Activated T-cell treated with anti-CD3 and anti-CD28 coated beads, Interleukin-2, amount 50 U/mL, for 24 hours (primary cell): ENCODE measurements around the gene IYD.

Experiments
- DNase-seq: peaks from one replicate; pipeline ENCODE4 v3.0.0-alpha.2; 2020
- H3K27ac Mint-ChIP-seq: 2 replicates; pipeline ENCODE4 v1.8.0; 2020; ENCODE audit warnings: mild to moderate bottlenecking, mixed read lengths
- H3K27me3 Mint-ChIP-seq: 2 replicates; pipeline ENCODE4 v1.8.0; 2020; ENCODE audit warnings: mixed read lengths
- H3K36me3 Mint-ChIP-seq: 2 replicates; pipeline ENCODE4 v1.8.0; 2020; ENCODE audit warnings: low read depth, mixed read lengths
- H3K4me1 Mint-ChIP-seq: 2 replicates; pipeline ENCODE4 v1.8.0; 2020; ENCODE audit warnings: low read depth, mixed read lengths
- H3K4me3 Mint-ChIP-seq: 2 replicates; pipeline ENCODE4 v1.8.0; 2020; ENCODE audit warnings: mild to moderate bottlenecking, moderate library complexity, mixed read lengths
- H3K9me3 Mint-ChIP-seq: 2 replicates; pipeline ENCODE4 v1.8.0; 2020; ENCODE audit warnings: mixed read lengths

Gene IYD

DNA sequence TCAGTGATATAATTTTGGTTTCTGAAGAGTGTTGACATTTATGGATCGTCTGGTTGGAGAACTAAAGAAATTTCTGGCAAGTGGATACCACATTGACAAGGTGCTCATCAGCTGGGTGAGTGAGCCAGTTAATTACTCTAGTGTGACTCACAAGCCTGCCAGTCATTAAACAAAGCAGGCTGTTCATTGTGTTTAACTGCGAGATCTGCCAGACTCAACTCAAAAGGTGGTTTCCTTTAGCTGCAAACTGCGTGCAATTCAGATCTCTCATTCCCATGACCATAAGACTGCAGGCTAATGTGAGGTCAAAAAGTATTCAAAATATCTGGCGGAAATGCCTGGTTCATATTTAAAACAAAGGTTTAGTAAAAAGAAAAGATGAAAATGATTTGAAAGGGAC lies 32.5 kb upstream of the IYD start:
- Mint-ChIP-seq H3K4me3 (no peak overlapping the region), H3K27ac (no peak overlapping the region), H3K9me3 (no peaks in the 10 kb centered on the region), H3K36me3 (no peaks in the 10 kb centered on the region), H3K27me3 (peaks cover 18% of the 10 kb centered on the region), H3K4me1 (no peaks in the 10 kb centered on the region)
- DNase-seq: no peak

DNA sequence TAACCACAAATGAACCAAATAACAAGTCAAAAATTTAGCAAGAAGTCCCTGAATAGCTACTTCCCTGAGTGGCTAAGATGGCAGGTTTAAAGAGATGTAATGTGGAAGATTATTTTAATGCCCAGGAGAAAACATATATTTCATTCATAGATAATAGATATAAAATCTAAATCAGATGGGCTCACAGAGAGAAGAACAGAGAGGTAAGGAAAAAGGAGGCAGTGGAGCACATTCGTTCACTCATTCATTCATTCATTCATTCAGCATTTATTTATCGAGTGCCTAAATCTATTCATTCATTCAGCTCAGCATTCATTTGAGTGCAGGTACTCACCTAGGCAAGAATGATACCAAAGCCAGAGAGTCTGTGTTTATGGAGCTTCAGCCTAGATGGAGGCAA lies 32.1 kb upstream of the IYD start:
- no peaks in the 10 kb centered on the region for H3K4me1 Mint-ChIP-seq
- DNase-seq: no peak
- no peak overlapping the region for H3K27ac Mint-ChIP-seq
- no peaks in the 10 kb centered on the region for H3K9me3 Mint-ChIP-seq
- H3K36me3 Mint-ChIP-seq: no peaks in the 10 kb centered on the region
- H3K4me3 Mint-ChIP-seq: no peak overlapping the region
- peaks cover 18% of the 10 kb centered on the region for H3K27me3 Mint-ChIP-seq

DNA sequence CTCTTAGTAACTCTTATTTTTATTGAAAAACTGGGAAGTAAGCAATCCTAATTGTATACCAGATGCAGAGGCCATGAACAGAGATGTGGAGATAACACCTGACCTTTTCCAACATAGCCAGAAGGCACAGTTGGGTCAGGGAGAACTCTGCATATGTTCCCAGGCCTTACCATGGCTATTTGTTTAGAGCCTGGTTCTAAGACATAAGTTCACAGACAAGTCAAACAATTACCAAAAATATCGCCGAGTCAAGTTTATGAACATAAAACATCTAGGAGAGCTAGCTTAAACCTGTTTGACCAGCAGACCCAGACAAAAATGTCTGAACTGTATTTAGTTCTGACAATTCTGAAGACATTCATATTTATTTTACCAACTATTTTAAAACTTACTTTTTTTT lies 26.7 kb upstream of the IYD start:
- Mint-ChIP-seq H3K36me3 (no peaks in the 10 kb centered on the region), H3K27me3 (peaks cover 10% of the 10 kb centered on the region), H3K4me3 (no peak overlapping the region), H3K27ac (no peak overlapping the region), H3K9me3 (no peaks in the 10 kb centered on the region), H3K4me1 (no peaks in the 10 kb centered on the region)
- no peak for DNase-seq

DNA sequence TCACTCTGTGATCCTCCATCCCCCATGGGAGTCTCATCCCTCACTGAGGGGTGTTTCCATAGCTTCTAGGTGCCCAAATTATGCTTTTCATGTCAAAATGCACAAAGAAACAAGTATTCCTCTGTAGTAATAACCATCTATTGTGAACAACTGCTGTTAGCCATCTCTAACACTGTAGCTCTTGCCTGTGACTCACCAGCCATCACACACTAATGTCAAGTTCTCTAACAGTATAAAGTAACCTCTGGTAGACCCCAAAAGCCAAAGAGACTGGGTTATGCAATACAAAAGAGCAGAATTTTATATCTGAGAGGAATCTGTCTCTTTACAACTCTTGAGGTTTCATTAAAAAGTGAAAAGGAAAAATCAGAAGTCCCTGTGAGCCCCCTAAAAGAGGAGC lies 25.4 kb upstream of the IYD start:
- no peaks in the 10 kb centered on the region for H3K9me3 Mint-ChIP-seq
- H3K27ac Mint-ChIP-seq: no peak overlapping the region
- H3K27me3 Mint-ChIP-seq: peaks cover 13% of the 10 kb centered on the region
- no peaks in the 10 kb centered on the region for H3K36me3 Mint-ChIP-seq
- no peaks in the 10 kb centered on the region for H3K4me1 Mint-ChIP-seq
- DNase-seq: no peak
- H3K4me3 Mint-ChIP-seq: no peak overlapping the region

DNA sequence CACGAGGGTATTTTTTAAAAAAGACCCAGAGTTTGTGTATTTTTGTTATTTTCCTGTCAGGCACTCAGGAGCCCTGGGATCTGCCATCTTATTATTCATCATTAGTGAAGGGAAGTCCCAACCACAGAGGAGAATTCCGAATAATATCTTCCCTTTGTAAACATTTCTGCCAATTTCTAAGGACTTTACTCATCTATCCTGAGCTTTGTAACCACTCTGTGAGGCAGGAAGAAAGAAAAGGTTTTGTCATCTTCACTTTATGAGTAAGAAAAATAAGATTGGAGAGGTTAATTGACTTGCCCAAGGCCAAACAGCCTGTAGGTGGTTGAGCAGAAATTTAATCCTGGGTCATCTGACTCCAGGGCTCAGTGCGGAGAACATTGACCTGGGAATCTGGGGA lies 23.0 kb upstream of the IYD start:
- Mint-ChIP-seq H3K4me1 (no peaks in the 10 kb centered on the region), H3K27ac (no peak overlapping the region), H3K9me3 (no peaks in the 10 kb centered on the region), H3K36me3 (no peaks in the 10 kb centered on the region), H3K27me3 (peaks cover 12% of the 10 kb centered on the region), H3K4me3 (no peak overlapping the region)
- DNase-seq: no peak

DNA sequence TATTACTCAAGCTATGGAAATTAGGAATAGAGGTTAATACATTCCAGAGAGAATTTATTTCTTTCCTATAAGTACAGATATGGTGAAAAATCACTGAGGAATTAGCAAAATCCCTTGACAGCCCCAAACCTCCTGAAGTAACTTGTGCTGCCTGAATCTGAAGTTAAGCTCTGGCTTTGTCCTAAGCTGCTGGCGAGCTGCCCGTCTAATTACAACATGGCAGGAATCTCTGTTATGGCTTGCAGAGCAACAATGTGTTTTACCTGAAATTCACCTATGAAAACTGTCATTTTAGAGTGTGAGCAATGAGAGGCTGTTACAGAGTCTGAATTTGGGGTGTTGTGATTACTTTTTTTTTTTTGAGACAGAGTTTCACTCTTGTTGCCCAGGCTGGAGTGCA lies 22.5 kb upstream of the IYD start:
- H3K36me3 Mint-ChIP-seq: no peaks in the 10 kb centered on the region
- DNase-seq: no peak
- no peaks in the 10 kb centered on the region for H3K9me3 Mint-ChIP-seq
- H3K27me3 Mint-ChIP-seq: peaks cover 11% of the 10 kb centered on the region
- no peaks in the 10 kb centered on the region for H3K4me1 Mint-ChIP-seq
- no peak overlapping the region for H3K4me3 Mint-ChIP-seq
- no peak overlapping the region for H3K27ac Mint-ChIP-seq

DNA sequence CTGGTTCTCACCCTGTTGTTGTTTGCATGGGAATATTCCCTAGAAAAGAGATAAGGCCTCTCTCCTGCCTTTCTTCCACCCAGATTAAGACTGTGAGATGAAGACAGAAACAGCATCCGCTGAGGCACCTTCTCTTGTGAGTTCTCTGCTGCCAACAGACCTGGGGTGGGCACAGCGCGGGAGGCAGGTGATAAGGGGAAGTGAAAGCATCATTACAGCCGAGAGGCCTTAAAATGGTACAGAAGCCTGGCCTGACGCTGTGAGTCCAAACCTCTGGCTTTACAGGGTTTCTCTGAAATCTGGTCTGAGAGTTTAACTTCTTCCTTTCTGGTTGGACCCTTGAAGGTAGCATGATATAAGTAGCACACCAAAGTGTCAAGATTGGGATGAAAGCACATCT lies 21.0 kb upstream of the IYD start:
- Mint-ChIP-seq H3K4me1 (no peaks in the 10 kb centered on the region), H3K36me3 (no peaks in the 10 kb centered on the region), H3K9me3 (no peaks in the 10 kb centered on the region), H3K4me3 (no peak overlapping the region), H3K27me3 (peaks cover 11% of the 10 kb centered on the region), H3K27ac (no peak overlapping the region)
- DNase-seq: no peak

DNA sequence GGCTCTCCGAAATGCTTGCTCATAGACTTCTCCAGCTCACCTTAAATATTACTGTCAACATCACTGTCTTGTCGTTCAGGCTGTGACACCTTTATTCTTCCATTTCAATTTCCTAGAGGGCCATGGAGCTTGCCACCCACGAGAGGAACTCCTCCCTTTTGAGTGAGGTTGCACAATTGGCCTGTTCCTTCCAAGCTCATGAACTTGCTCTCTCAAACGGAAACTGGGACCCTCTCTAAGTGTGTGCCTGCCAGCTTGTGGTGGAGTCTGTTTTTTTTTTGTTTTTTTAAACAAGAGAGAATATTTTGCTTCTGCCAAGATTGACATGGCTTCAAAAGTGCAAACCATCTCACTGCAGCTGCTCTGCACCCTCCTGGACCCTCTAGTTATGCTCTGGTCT lies 19.3 kb upstream of the IYD start:
- H3K36me3 Mint-ChIP-seq: no peaks in the 10 kb centered on the region
- no peak for DNase-seq
- H3K27me3 Mint-ChIP-seq: peaks cover 11% of the 10 kb centered on the region
- no peaks in the 10 kb centered on the region for H3K4me1 Mint-ChIP-seq
- H3K27ac Mint-ChIP-seq: no peak overlapping the region
- H3K9me3 Mint-ChIP-seq: no peaks in the 10 kb centered on the region
- H3K4me3 Mint-ChIP-seq: no peak overlapping the region

DNA sequence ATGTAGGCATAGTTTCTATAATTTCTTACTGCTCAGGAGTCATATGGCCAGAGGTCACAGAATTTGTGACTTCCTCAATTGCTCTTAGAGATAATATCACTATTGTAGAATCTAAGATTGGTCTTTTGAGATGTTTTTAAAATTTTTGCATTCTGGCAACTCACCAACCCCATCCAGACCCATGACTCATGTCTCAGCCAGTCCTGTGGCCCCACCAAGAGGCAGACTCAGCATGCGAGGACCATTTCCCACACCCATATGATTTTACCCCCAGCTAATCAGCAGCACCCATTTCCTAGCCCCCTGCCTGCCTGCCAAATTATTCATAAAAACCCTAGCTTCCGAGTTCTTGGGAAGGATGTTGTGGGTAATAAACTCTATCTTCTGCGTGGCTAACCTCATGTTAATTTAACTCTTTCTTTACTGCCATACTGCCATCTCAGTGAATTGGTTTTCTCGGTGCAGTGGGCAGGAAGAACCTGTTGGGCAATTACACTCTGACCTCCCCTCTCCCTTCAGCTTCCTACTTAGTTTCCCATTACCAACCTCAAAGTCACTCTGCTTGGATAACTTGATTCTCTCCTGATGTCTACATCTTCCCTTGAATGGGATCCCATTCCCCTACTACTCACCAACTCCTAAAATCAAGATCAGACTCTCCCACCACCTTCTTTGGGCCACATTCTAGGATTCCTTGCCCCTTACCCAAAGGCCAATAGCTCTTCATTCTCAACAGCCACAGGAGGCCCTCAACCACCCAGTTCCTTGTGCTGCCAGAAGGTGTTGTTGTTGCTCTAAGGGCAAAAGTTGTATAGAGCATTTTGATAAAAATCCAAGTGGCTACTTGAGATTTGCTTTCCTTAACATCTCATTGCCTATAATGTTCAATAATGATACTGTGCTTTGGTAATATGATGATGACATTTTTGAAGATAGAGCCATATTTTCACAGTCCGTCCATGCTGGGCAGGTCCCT lies 16.2 kb upstream of the IYD start:
- DNase-seq: no peak
- H3K27me3 Mint-ChIP-seq: peaks cover 12% of the 10 kb centered on the region
- no peaks in the 10 kb centered on the region for H3K36me3 Mint-ChIP-seq
- no peaks in the 10 kb centered on the region for H3K9me3 Mint-ChIP-seq
- no peaks in the 10 kb centered on the region for H3K4me1 Mint-ChIP-seq
- no peak overlapping the region for H3K27ac Mint-ChIP-seq
- H3K4me3 Mint-ChIP-seq: no peak overlapping the region

DNA sequence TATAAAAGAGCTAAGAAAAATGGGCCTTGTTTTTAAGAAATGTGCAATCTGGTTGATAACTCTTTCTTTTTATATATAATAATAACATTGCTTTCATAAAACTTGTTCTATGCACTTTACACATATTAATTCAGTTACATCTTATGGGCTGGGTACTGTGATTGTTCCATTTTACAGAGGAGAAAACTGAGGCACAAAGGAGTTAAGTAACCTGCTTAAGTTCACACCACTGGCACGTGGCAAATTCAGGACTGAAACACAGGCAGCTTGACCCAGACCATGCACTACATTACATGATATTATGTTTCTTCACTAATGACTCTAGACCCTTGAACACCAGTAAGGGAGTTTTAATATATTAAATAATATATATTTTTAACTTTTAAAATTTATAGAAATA lies 15.4 kb upstream of the IYD start:
- Mint-ChIP-seq H3K36me3 (no peaks in the 10 kb centered on the region), H3K4me1 (no peaks in the 10 kb centered on the region), H3K9me3 (no peaks in the 10 kb centered on the region), H3K4me3 (no peak overlapping the region), H3K27me3 (peaks cover 10% of the 10 kb centered on the region), H3K27ac (no peak overlapping the region)
- DNase-seq: no peak

DNA sequence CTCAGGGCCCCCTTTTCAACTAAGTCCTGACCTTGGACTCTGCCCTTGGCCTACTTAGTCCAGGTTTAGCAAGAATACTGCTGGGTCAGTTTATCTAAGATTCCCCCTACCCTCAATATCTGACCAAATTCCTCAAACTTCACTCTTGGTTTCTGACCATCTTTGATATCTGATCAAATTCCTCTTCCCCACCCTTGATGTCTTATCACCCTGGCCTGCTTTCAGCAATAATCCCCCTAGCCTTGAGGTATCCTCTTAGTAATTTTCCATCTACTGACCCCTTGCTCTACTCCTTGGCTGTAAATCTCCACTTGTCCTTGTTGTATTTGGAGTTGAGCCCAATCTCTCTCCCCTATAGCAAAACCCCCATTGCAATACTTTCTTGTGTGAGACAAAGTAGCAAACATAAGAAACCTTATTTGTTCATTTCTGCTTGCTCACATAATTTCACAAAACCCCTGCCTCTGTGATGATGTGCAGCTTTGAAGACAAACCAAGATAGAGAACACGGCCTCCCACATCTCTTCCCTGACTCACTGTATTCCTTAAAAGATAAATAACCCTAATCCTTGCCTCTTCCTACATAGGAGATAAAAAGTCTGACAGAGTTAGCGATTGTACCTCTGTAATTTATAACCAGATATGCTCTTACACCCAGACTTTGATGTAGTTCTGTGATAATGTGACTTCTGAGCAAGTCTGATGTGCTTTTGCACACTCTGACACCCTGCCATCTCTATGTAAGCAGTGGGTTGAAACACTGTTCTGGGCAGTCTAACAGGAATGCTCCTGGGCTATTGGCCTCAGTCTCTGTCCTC lies 13.8 kb upstream of the IYD start:
- H3K4me3 Mint-ChIP-seq: no peak overlapping the region
- no peaks in the 10 kb centered on the region for H3K4me1 Mint-ChIP-seq
- no peaks in the 10 kb centered on the region for H3K9me3 Mint-ChIP-seq
- H3K36me3 Mint-ChIP-seq: no peaks in the 10 kb centered on the region
- no peak overlapping the region for H3K27ac Mint-ChIP-seq
- peaks cover 6% of the 10 kb centered on the region for H3K27me3 Mint-ChIP-seq
- DNase-seq: no peak

DNA sequence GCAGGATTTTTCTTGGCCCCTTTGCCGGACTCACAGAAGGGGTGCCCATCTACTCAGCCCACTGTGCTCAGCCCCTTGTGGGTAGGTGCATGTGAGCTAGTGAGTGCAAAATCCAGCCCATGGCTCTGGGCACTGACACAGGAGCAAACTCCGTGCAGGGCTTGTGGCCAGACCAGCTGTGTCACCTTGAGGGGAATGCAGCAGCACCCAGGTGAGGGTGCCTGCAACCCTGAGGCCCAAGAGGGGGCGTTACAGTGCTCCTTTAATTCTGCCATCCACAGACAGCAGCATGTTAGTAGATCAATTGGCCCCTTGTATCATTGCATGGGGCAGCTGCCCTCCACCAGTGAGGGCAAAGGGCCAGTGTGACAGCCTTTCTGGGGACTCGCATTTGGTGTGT lies 12.9 kb upstream of the IYD start:
- Mint-ChIP-seq H3K36me3 (no peaks in the 10 kb centered on the region), H3K4me3 (no peak overlapping the region), H3K27ac (no peak overlapping the region), H3K4me1 (no peaks in the 10 kb centered on the region), H3K9me3 (no peaks in the 10 kb centered on the region), H3K27me3 (peaks cover 11% of the 10 kb centered on the region)
- DNase-seq: no peak

DNA sequence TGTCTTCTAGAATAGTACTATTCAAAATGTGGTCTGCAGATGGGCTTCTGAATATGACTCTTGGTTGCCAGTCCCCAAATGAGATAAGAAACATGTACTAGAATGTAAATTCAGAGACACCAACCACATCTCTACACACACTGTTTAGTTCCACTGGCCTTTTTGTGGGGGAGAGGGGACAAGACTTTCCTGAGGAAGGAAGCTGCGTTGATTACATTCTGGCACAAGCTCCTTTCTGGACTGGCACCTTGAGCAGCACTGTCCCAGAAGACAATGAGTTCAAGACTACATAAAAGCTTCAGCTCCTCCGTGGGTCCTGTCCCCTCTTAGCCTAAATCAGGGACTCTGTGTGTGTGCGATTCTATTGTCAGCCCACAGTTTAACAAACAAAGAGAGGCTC lies 6.9 kb upstream of the IYD start:
- no peak overlapping the region for H3K4me3 Mint-ChIP-seq
- no peak for DNase-seq
- no peaks in the 10 kb centered on the region for H3K36me3 Mint-ChIP-seq
- peaks cover 8% of the 10 kb centered on the region for H3K27me3 Mint-ChIP-seq
- H3K4me1 Mint-ChIP-seq: no peaks in the 10 kb centered on the region
- H3K27ac Mint-ChIP-seq: no peak overlapping the region
- no peaks in the 10 kb centered on the region for H3K9me3 Mint-ChIP-seq

DNA sequence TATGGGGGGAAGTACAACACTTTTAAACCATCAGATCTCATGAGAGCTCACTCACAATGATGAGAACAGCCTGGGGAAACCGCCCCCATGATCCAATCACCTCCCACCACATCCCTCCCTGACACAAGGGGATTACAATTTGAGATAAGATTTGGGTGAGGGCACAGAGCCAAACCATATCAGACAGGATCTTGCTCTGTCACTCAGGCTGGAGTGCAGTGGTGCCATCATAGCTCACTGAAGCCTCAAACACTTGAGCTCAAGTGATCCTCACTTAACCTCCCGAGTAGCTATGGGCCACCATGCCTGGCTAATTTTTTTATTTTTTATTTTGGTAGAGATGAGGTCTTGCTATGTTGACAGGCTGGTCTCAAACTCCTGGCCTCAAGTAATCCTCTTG lies 5.1 kb upstream of the IYD start:
- H3K9me3 Mint-ChIP-seq: no peaks in the 10 kb centered on the region

DNA sequence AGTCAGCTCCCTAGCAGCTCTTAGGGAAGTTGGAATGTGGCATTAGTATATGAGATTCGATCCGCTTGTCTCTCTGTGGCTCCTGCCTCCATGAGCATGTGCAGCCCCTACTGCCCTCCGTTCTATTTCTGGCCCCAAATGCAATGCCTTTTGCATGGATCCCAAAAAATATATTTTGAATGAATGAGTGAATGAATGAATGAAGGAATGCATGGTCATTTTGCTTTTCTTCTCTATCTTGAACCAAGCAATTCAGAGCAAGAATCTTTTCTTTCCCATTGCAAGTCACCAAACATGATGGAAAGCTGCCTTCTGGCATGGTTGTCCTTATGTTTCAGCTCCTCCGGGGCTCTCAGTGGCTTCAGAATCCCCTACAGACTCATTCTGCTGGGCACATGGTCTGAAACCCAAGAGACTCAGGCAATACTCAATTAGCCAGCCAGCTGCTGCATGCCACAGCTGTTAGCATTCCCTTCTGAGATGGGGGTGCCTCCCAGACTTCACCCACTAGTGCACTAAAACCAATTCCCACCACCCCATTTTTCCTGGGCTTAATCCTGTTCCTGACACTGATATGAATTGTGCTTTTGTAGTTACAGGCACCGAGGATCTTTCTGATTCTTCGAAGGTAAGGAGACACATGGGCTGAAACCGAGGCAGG lies 2.6 kb upstream of the IYD start:
- no peak for DNase-seq
- Mint-ChIP-seq H3K36me3 (no peaks in the 10 kb centered on the region), H3K4me1 (no peaks in the 10 kb centered on the region)

More for the DNA sequence above, 5.1 kb upstream of the IYD start:
- H3K4me1 Mint-ChIP-seq: no peaks in the 10 kb centered on the region
- H3K27me3 Mint-ChIP-seq: peaks cover 6% of the 10 kb centered on the region
- no peak for DNase-seq
- no peak overlapping the region for H3K4me3 Mint-ChIP-seq
- H3K36me3 Mint-ChIP-seq: no peaks in the 10 kb centered on the region
- H3K27ac Mint-ChIP-seq: no peak overlapping the region

More for the DNA sequence above, 2.6 kb upstream of the IYD start:
- Mint-ChIP-seq H3K4me3 (no peak overlapping the region), H3K27me3 (no peaks in the 10 kb centered on the region), H3K9me3 (no peaks in the 10 kb centered on the region), H3K27ac (no peak overlapping the region)
